ENCODE data around the gene BNC2. TPM values are rescaled to one million over a fixed set of nuclear protein-coding genes. Genes with fewer than 3 reads are reported as not detected.
A peak's percentile ranks its signal among the peaks of the same experiment; 100 is the strongest.

BNC2 gene
- total and polyA plus RNA-seq, 2 donors (not counting 1 experiment from before 2014, with no cell fraction given): 34.7 to 39.1 TPM

GRCh38 chr9:16410601-16411280 is 459.7 kb downstream of the BNC2 start:
- peaks cover 19% of the 10 kb centered on the region for H3K4me1 ChIP-seq (ENCODE audit: control insufficient read depth, extremely low read depth, insufficient read depth, low read length)
- no peak overlapping the region for H2AFZ ChIP-seq (ENCODE audit: low read length)
- H3K36me3 ChIP-seq (ENCODE audit: control insufficient read depth, insufficient read depth, low read length): no peaks in the 10 kb centered on the region
- H3K4me2 ChIP-seq (ENCODE audit: extremely low read depth, insufficient read depth, low read length): no peak overlapping the region
- H4K20me1 ChIP-seq (ENCODE audit: control insufficient read depth, extremely low read depth, insufficient read depth, low read length): no peaks in the 10 kb centered on the region
- no peaks in the 10 kb centered on the region for H3K27me3 ChIP-seq (ENCODE audit: control insufficient read depth, insufficient read depth, low read length)
- no peaks in the 10 kb centered on the region for H3K9me3 ChIP-seq (ENCODE audit: control insufficient read depth, insufficient read depth, low read depth, low read length)
- H3K27ac ChIP-seq (ENCODE audit: insufficient read depth, low read length): no peak overlapping the region
- no peak overlapping the region for H3K4me3 ChIP-seq (replicated peaks in 1 of 4; ENCODE audit: control extremely low read depth in 1 of 4, insufficient read depth in 1 of 4, low read depth in 3 of 4, low read length in 4 of 4)
- DNase-seq (ENCODE audit: low read depth in 2 of 2): peak in 1 of 2 donors; percentile 86
- no peaks in the 10 kb centered on the region for H3K79me2 ChIP-seq (ENCODE audit: control insufficient read depth, insufficient read depth, low read length)
- no peak overlapping the region for H3K9ac ChIP-seq (ENCODE audit: insufficient read depth, low read length)
- TF ChIP-seq CTCF (conservative IDR thresholded peaks at IDR 0.05 in 1 of 2, IDR thresholded peaks at IDR 0.05 in 1 of 2; ENCODE audit: low read depth in 1 of 2, low read length in 2 of 2) (no peak), EZH2 (IDR thresholded peaks at IDR 0.05; ENCODE audit: low read length, missing control alignments) (no peak)

GRCh38 chr9:16407617-16408016 is 462.9 kb downstream of the BNC2 start:
- no peaks in the 10 kb centered on the region for H4K20me1 ChIP-seq (ENCODE audit: control insufficient read depth, extremely low read depth, insufficient read depth, low read length)
- no peak overlapping the region for H3K4me3 ChIP-seq (replicated peaks in 1 of 4; ENCODE audit: control extremely low read depth in 1 of 4, insufficient read depth in 1 of 4, low read depth in 3 of 4, low read length in 4 of 4)
- H3K27ac ChIP-seq (ENCODE audit: insufficient read depth, low read length): no peak overlapping the region
- H3K79me2 ChIP-seq (ENCODE audit: control insufficient read depth, insufficient read depth, low read length): no peaks in the 10 kb centered on the region
- H3K9ac ChIP-seq (ENCODE audit: insufficient read depth, low read length): no peak overlapping the region
- no peak for DNase-seq (ENCODE audit: low read depth in 2 of 2)
- H3K4me1 ChIP-seq (ENCODE audit: control insufficient read depth, extremely low read depth, insufficient read depth, low read length): peaks cover 5% of the 10 kb centered on the region
- no peak overlapping the region for H2AFZ ChIP-seq (ENCODE audit: low read length)
- H3K36me3 ChIP-seq (ENCODE audit: control insufficient read depth, insufficient read depth, low read length): no peaks in the 10 kb centered on the region
- TF ChIP-seq CTCF (conservative IDR thresholded peaks at IDR 0.05 in 1 of 2, IDR thresholded peaks at IDR 0.05 in 1 of 2; ENCODE audit: low read depth in 1 of 2, low read length in 2 of 2): no peak
- no peak for TF ChIP-seq EZH2 (IDR thresholded peaks at IDR 0.05; ENCODE audit: low read length, missing control alignments)
- no peaks in the 10 kb centered on the region for H3K9me3 ChIP-seq (ENCODE audit: control insufficient read depth, insufficient read depth, low read depth, low read length)
- H3K27me3 ChIP-seq (ENCODE audit: control insufficient read depth, insufficient read depth, low read length): no peaks in the 10 kb centered on the region
- no peak overlapping the region for H3K4me2 ChIP-seq (ENCODE audit: extremely low read depth, insufficient read depth, low read length)

DNA sequence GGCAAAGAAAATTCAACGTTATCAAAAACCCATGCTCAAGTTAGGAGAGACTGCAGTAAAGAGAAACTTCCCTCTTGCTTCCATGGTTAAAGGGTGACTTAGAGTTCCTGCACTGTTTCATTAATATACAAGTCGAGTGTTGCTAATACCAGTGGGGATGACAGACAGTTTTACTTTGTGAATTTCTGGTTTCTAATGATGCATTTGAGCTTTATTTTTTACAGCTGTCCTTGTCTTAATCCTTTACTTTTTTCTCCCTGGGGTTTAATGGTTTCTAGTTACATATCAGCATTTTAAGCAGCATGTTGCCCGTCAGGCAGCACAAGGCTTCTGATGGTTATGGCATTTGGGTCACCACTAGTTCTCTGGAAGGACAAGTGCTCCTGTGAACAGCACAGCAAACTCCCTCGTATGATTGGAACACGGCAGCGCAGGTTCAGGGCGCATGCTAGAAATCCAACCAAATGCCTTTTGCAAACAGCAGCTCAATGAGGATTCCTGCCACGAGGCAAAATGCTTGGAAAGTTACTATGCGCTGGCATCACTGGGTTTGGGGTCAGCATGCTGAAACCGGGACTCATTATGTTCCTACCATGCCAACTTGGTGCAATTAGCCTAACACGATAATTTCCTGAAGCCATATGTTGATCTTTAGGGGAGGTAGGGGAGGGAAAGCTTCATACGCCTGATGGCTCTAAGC is 463.8 kb downstream of the BNC2 start:
- Histone ChIP-seq H3K27ac (ENCODE audit: insufficient read depth, low read length) (no peak overlapping the region), H2AFZ (ENCODE audit: low read length) (no peak overlapping the region), H3K36me3 (ENCODE audit: control insufficient read depth, insufficient read depth, low read length) (no peaks in the 10 kb centered on the region), H4K20me1 (ENCODE audit: control insufficient read depth, extremely low read depth, insufficient read depth, low read length) (no peaks in the 10 kb centered on the region), H3K4me2 (ENCODE audit: extremely low read depth, insufficient read depth, low read length) (no peak overlapping the region), H3K4me1 (ENCODE audit: control insufficient read depth, extremely low read depth, insufficient read depth, low read length) (peaks cover 3% of the 10 kb centered on the region), H3K9me3 (ENCODE audit: control insufficient read depth, insufficient read depth, low read depth, low read length) (no peaks in the 10 kb centered on the region), H3K4me3 (replicated peaks in 1 of 4; ENCODE audit: control extremely low read depth in 1 of 4, insufficient read depth in 1 of 4, low read depth in 3 of 4, low read length in 4 of 4) (no peak overlapping the region), H3K27me3 (ENCODE audit: control insufficient read depth, insufficient read depth, low read length) (no peaks in the 10 kb centered on the region), H3K9ac (ENCODE audit: insufficient read depth, low read length) (no peak overlapping the region), H3K79me2 (ENCODE audit: control insufficient read depth, insufficient read depth, low read length) (no peaks in the 10 kb centered on the region)
- no peak for DNase-seq (ENCODE audit: low read depth in 2 of 2)
- no peak for TF ChIP-seq CTCF (conservative IDR thresholded peaks at IDR 0.05 in 1 of 2, IDR thresholded peaks at IDR 0.05 in 1 of 2; ENCODE audit: low read depth in 1 of 2, low read length in 2 of 2)
- TF ChIP-seq EZH2 (IDR thresholded peaks at IDR 0.05; ENCODE audit: low read length, missing control alignments): no peak

Measured in fibroblast of lung (primary cell).